ENCODE measurements around the gene SH2D4B. TPM values are rescaled to one million over a fixed set of nuclear protein-coding genes. Genes with fewer than 3 reads are reported as not detected.

The SH2D4B gene
- total RNA-seq, 4 donors from 2014 or later = 0.26 to 0.42 TPM; not detected in 2

DNA sequence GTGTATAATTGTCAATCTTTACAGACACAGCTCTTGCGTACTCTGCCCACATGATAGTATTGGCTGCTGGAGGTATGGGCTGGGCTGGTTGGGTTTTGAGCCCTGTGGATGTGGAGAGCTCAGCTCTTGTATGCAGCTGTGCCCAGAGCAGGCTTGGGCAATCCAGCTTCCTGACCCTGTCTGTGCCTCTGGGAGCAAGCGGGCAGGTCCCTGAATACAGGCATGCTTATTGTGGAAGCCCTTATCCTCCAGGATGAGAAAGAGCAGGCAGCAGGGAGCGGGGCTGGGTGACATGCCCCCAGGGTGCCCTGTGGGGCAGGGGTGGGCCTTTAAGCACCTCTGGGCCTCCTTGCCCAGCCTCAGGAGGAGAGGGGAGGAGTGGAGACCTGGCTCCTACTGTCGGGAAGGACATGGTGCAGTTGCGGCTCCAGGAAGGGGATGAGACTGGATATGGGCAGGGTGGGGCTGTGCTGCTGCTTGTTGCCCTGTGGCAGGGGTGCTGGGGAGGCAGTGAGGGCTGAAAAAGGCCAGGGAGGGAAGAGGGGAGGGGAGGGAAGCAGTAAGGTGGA, 32.7 kb upstream of the SH2D4B start:
- Histone ChIP-seq H3K27ac (replicated peaks in 1 of 4) (peak overlapping the region; percentile 57 to 71 (median 64)), H3K4me1 (peaks cover 75 to 87% (median 78%) of the 10 kb centered on the region in 4 donors), H3K4me3 (no peak overlapping the region), H3K27me3 (no peaks in the 10 kb centered on the region), H3K36me3 (peaks cover 0 to 31% (median 24%) of the 10 kb centered on the region in 4 donors), H3K9me3 (no peaks in the 10 kb centered on the region)
- DNase-seq (ENCODE audit: extremely low spot score) = no peak
- intact Hi-C loops (cut with DNase I) = loop anchor here (2.0 to 5.0 kb wide), 2 partner anchors 60 to 123 kb away; no protein-coding TSS in a partner anchor
- TF ChIP-seq POLR2AphosphoS5 (IDR thresholded peaks at IDR 0.05) (no peak), POLR2A (IDR thresholded peaks at IDR 0.05; ENCODE audit: low read depth) (no peak), EP300 (IDR thresholded peaks at IDR 0.05) (no peak)
- TF ChIP-seq, protein P1, sequence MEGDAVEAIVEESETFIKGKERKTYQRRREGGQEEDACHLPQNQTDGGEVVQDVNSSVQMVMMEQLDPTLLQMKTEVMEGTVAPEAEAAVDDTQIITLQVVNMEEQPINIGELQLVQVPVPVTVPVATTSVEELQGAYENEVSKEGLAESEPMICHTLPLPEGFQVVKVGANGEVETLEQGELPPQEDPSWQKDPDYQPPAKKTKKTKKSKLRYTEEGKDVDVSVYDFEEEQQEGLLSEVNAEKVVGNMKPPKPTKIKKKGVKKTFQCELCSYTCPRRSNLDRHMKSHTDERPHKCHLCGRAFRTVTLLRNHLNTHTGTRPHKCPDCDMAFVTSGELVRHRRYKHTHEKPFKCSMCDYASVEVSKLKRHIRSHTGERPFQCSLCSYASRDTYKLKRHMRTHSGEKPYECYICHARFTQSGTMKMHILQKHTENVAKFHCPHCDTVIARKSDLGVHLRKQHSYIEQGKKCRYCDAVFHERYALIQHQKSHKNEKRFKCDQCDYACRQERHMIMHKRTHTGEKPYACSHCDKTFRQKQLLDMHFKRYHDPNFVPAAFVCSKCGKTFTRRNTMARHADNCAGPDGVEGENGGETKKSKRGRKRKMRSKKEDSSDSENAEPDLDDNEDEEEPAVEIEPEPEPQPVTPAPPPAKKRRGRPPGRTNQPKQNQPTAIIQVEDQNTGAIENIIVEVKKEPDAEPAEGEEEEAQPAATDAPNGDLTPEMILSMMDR (IDR thresholded peaks at IDR 0.05) = no peak
- WGBS = 75% methylated on average over 4 of the region's 5 CpGs

- TF ChIP-seq POLR2AphosphoS5 (IDR thresholded peaks at IDR 0.05) = no peak
- no peak for TF ChIP-seq EP300 (IDR thresholded peaks at IDR 0.05)
- TF ChIP-seq, protein P1 (IDR thresholded peaks at IDR 0.05) = no peak
- TF ChIP-seq POLR2A (IDR thresholded peaks at IDR 0.05; ENCODE audit: low read depth) = no peak
- Histone ChIP-seq H3K36me3 (peaks cover 0 to 43% (median 32%) of the 10 kb centered on the region in 4 donors), H3K27ac (replicated peaks in 1 of 4) (peak overlapping the region; percentile 57 to 71 (median 64)), H3K4me3 (no peak overlapping the region), H3K9me3 (no peaks in the 10 kb centered on the region), H3K27me3 (no peaks in the 10 kb centered on the region), H3K4me1 (peaks cover 64 to 87% (median 66%) of the 10 kb centered on the region in 4 donors)
- WGBS = 86% methylated on average over 6 of the region's 6 CpGs
- DNase-seq (ENCODE audit: extremely low spot score) = no peak
- intact Hi-C loops (cut with DNase I) = loop anchor here (5.0 kb wide), 1 partner anchor 124 kb away; no protein-coding TSS in a partner anchor
Measured at GRCh38 chr10:80506189-80506575, 31.5 kb upstream of the SH2D4B start.

DNA sequence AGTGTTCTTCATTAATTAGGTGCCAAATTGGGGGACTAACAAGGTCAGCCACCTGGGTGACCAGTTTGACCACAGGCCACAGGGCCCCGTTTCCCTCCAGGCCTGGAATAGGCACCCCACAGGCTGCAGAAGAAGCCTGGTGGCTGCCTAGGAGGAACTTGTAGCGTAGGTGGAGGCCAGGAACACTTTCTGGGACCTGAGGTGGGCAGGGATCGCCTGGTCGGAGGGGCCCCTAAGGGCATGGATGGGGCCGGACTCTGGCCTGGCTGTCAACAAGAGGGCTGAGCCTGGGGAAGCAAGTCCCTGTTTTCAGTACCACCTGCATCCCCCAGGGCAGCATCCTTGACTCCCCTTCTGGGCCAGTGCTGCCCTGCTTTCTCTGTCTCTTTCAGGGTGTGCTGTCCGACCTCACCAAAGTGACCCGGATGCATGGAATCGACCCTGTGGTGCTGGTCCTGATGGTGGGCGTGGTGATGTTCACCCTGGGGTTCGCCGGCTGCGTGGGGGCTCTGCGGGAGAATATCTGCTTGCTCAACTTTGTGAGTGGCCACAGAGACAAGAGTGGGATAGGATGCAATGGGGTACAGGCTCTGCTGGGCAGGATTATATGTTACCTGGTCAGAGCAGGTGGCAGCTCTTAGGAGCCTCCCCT, 30.7 kb upstream of the SH2D4B start:
- intact Hi-C loops (cut with DNase I) = loop anchor here (5.0 kb wide), 1 partner anchor 125 kb away; no protein-coding TSS in a partner anchor
- peak overlapping the region in 1 of 4 donors; percentile 71 for H3K27ac ChIP-seq (replicated peaks in 1 of 4)
- WGBS = 92% methylated on average over 12 of the region's 13 CpGs

DNA sequence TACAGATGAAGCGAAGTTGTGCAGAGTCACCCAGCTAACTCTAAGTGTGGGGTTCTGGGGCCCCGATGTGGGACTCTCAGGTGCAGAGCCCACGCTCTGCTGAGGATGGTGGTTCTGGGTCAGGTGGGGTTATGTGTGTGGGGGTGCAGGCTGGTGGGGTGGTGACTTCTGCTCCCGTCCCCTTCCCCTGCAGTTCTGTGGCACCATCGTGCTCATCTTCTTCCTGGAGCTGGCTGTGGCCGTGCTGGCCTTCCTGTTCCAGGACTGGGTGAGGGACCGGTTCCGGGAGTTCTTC, 28.6 kb upstream of the SH2D4B start:
- Histone ChIP-seq H3K4me3 (no peak overlapping the region), H3K27me3 (no peaks in the 10 kb centered on the region), H3K36me3 (peaks cover 18 to 72% (median 59%) of the 10 kb centered on the region in 4 donors), H3K9me3 (no peaks in the 10 kb centered on the region), H3K4me1 (peaks cover 35 to 61% (median 38%) of the 10 kb centered on the region in 4 donors), H3K27ac (replicated peaks in 1 of 4) (peak overlapping the region in 2 of 4 donors; percentile 42 to 63)
- intact Hi-C loops (cut with DNase I) = loop anchor here (5.0 kb wide), 1 partner anchor 127 kb away; no protein-coding TSS in a partner anchor
- TF ChIP-seq, protein P1 (IDR thresholded peaks at IDR 0.05) = no peak
- TF ChIP-seq EP300 (IDR thresholded peaks at IDR 0.05) = no peak
- TF ChIP-seq POLR2AphosphoS5 (IDR thresholded peaks at IDR 0.05) = no peak
- TF ChIP-seq POLR2A (IDR thresholded peaks at IDR 0.05; ENCODE audit: low read depth) = no peak
- DNase-seq (ENCODE audit: extremely low spot score) = no peak
- WGBS = 86% methylated on average over 7 of the region's 8 CpGs

More for the DNA sequence above, 30.7 kb upstream of the SH2D4B start:
- H3K36me3 ChIP-seq = peaks cover under 1 to 51% (median 38%) of the 10 kb centered on the region in 4 donors
- no peaks in the 10 kb centered on the region for H3K9me3 ChIP-seq
- no peak for DNase-seq (ENCODE audit: extremely low spot score)
- H3K27me3 ChIP-seq = no peaks in the 10 kb centered on the region
- no peak overlapping the region for H3K4me3 ChIP-seq
- H3K4me1 ChIP-seq = peaks cover 56 to 82% (median 58%) of the 10 kb centered on the region in 4 donors
- TF ChIP-seq, protein P1 (IDR thresholded peaks at IDR 0.05) = no peak
- TF ChIP-seq POLR2A (IDR thresholded peaks at IDR 0.05; ENCODE audit: low read depth) = no peak
- no peak for TF ChIP-seq EP300 (IDR thresholded peaks at IDR 0.05)
- no peak for TF ChIP-seq POLR2AphosphoS5 (IDR thresholded peaks at IDR 0.05)
